Fibroblast of lung (primary cell): ENCODE measurements around the gene LINC01488. TPM values are rescaled to one million over a fixed set of nuclear protein-coding genes. Genes with fewer than 3 reads are reported as not detected.
A peak's percentile ranks its signal among the peaks of the same experiment; 100 is the strongest.

Experiments used
- DNase-seq, 2 donors: peaks; one replicate each; pipeline versions ENCODE4 v3.0.0 to v3.0.0-alpha.2; 2010; ENCODE audit warnings: low read depth in 2 of 2
- H2AFZ ChIP-seq: 2 replicates; pipeline ENCODE4 v1.5.1; 2012; ENCODE audit warnings: low read length, control low read depth, inconsistent platforms
- H3K27ac ChIP-seq: 2 replicates; pipeline ENCODE4 v1.5.1; 2011; ENCODE audit warnings: low read length, control low read depth; ENCODE audit not compliant: insufficient read depth
- H3K27me3 ChIP-seq: 2 replicates; pipeline ENCODE4 v1.5.1; 2011; ENCODE audit warnings: mild to moderate bottlenecking, low read length; ENCODE audit not compliant: control insufficient read depth, insufficient read depth
- H3K36me3 ChIP-seq: 2 replicates; pipeline ENCODE4 v1.5.1; 2011; ENCODE audit warnings: low read length; ENCODE audit not compliant: control insufficient read depth, insufficient read depth
- H3K4me1 ChIP-seq: 2 replicates; pipeline ENCODE4 v1.5.1; 2011; ENCODE audit warnings: low read length; ENCODE audit not compliant: control insufficient read depth, insufficient read depth; ENCODE audit errors: extremely low read depth
- H3K4me2 ChIP-seq: 2 replicates; pipeline ENCODE4 v1.5.1; 2011; ENCODE audit warnings: low read length, control low read depth; ENCODE audit not compliant: insufficient read depth; ENCODE audit errors: extremely low read depth
- H3K4me3 ChIP-seq, 4 experiments: fragments of 200-600 bp in 1 of 4; sonication (generic) in 1 of 4; replicated peaks in 1 of 4; 2 replicates each; pipeline ENCODE4 v1.5.1; 2011 to 2016; ENCODE audit warnings: low read length in 4 of 4, low read depth in 3 of 4, mild to moderate bottlenecking in 3 of 4, control low read depth in 2 of 4, inconsistent platforms in 1 of 4, mixed read lengths in 1 of 4; ENCODE audit not compliant: insufficient read depth in 1 of 4; ENCODE audit errors: control extremely low read depth in 1 of 4
- H3K79me2 ChIP-seq: 2 replicates; pipeline ENCODE4 v1.5.1; 2012; ENCODE audit warnings: mild to moderate bottlenecking, low read length, inconsistent platforms; ENCODE audit not compliant: control insufficient read depth, insufficient read depth
- H3K9ac ChIP-seq: 2 replicates; pipeline ENCODE4 v1.5.1; 2011; ENCODE audit warnings: mild to moderate bottlenecking, low read length, control low read depth; ENCODE audit not compliant: insufficient read depth
- H3K9me3 ChIP-seq: 2 replicates; pipeline ENCODE4 v1.5.1; 2012; ENCODE audit warnings: low read depth, low read length; ENCODE audit not compliant: control insufficient read depth, insufficient read depth
- H4K20me1 ChIP-seq: 2 replicates; pipeline ENCODE4 v1.5.1; 2011; ENCODE audit warnings: low read length; ENCODE audit not compliant: control insufficient read depth, insufficient read depth; ENCODE audit errors: extremely low read depth
- EZH2 ChIP-seq: IDR thresholded peaks from 2 replicates; pipeline ENCODE4 v1.5.1; 2012; ENCODE audit warnings: low read length, control low read depth, mild to moderate bottlenecking; ENCODE audit errors: missing control alignments
- polyA plus RNA-seq, 2 donors: library from polyadenylated mRNA; depleted of rRNA in 1 of 2; stranded (reverse) in 1 of 2; unstranded in 1 of 2; fragments of >200 nt; gene quantifications; 2 replicates each; pipeline ENCODE4 v1.2.1, GENCODE V29; 2011 to 2012; ENCODE audit warnings: missing spikeins in 1 of 2
- total RNA-seq: library from RNA; depleted of rRNA; stranded (reverse); fragments of >200 nt; gene quantifications from 2 replicates; pipeline ENCODE4 v1.2.1, GENCODE V29; 2014
- TF ChIP-seq, protein P1 (sequence below), 2 donors: IDR thresholded peaks in 1 of 2; conservative IDR thresholded peaks in 1 of 2; 1 replicate in 1 of 2; 2 replicates in 1 of 2; pipeline ENCODE4 v1.5.1; 2011 to 2012; ENCODE audit warnings: low read length in 2 of 2, control low read depth in 1 of 2, inconsistent platforms in 1 of 2, low read depth in 1 of 2, mild to moderate bottlenecking in 1 of 2

LINC01488 gene
- total and polyA plus RNA-seq, 2 donors (not counting 1 experiment from before 2014, with no cell fraction given): not detected

DNA sequence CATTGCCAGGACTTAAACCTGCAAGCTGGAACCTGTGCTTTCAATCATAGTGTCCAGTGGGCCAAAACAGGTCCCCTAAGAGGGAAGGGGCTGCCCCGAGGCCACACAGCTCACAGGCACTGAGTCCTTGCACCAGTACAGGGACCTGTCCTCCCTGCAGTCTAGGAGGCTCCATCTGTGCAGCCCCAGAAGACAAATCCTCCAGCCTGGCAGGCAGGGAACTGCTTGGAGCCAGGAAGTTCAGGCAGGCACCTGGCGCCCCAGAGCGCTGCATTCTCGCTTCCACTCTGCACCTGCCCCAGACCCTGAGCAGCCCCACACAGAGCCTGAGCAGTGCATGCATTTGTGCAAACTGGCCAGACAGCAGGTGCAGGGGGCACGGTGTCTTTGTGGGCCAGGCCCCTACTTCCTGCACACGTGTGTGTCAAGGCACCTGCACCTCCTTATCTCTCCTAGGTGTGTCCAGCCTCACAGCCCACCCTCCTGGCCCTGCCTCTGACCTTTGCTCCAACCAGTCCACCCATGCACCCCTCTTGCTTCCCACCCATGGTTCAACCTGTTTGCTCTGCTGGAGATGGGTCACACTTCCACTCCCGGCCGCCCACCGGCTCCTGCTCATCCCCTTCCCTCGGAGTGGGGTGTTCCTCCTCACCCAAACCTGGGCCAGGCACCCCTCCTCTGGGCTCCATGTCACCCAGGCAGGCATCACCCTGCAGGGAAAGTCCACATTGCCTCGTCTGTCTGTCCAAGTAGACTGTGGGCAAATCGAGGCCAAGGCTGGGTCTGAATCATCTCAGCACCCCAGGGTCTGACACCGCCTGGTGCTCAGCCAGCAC is 19.0 kb downstream of the LINC01488 start:
- H3K36me3 ChIP-seq: no peaks in the 10 kb centered on the region
- H3K9ac ChIP-seq: no peak overlapping the region
- no peaks in the 10 kb centered on the region for H3K79me2 ChIP-seq
- no peaks in the 10 kb centered on the region for H4K20me1 ChIP-seq
- H2AFZ ChIP-seq: no peak overlapping the region
- TF ChIP-seq EZH2: no peak
- TF ChIP-seq, protein P1, sequence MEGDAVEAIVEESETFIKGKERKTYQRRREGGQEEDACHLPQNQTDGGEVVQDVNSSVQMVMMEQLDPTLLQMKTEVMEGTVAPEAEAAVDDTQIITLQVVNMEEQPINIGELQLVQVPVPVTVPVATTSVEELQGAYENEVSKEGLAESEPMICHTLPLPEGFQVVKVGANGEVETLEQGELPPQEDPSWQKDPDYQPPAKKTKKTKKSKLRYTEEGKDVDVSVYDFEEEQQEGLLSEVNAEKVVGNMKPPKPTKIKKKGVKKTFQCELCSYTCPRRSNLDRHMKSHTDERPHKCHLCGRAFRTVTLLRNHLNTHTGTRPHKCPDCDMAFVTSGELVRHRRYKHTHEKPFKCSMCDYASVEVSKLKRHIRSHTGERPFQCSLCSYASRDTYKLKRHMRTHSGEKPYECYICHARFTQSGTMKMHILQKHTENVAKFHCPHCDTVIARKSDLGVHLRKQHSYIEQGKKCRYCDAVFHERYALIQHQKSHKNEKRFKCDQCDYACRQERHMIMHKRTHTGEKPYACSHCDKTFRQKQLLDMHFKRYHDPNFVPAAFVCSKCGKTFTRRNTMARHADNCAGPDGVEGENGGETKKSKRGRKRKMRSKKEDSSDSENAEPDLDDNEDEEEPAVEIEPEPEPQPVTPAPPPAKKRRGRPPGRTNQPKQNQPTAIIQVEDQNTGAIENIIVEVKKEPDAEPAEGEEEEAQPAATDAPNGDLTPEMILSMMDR (conservative IDR thresholded peaks at IDR 0.05 in 1 of 2, IDR thresholded peaks at IDR 0.05 in 1 of 2; ENCODE audit: low read depth in 1 of 2, low read length in 2 of 2): no peak
- no peak overlapping the region for H3K4me3 ChIP-seq
- no peaks in the 10 kb centered on the region for H3K27me3 ChIP-seq
- peaks cover 12% of the 10 kb centered on the region for H3K4me1 ChIP-seq
- DNase-seq: peak in 1 of 2 donors; percentile 21
- H3K9me3 ChIP-seq: no peaks in the 10 kb centered on the region
- H3K27ac ChIP-seq: no peak overlapping the region
- no peak overlapping the region for H3K4me2 ChIP-seq

DNA sequence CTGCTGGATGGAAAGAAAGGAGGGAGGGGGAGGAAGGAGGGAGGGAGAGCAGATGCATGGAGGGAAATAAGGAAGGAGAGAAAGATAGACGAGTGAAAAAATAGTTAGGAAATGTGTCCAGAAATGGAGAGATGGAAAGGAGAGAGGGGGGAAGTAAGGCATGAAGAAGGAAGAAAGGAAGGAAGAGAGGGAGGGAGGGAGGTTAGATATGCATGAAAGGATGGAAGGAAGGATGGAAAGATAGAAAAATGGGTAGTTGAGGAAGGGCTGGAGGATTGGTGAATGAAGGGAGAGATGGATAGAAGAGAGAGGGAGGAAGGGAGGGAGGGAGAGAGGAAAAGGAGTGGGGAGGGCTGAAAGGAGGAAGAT is 19.6 kb downstream of the LINC01488 start:
- no peak overlapping the region for H3K27ac ChIP-seq
- no peak for DNase-seq
- H3K4me3 ChIP-seq: no peak overlapping the region
- peaks cover 12% of the 10 kb centered on the region for H3K4me1 ChIP-seq
- TF ChIP-seq EZH2: no peak
- TF ChIP-seq, protein P1 (conservative IDR thresholded peaks at IDR 0.05 in 1 of 2, IDR thresholded peaks at IDR 0.05 in 1 of 2; ENCODE audit: low read depth in 1 of 2, low read length in 2 of 2): no peak
- H3K9ac ChIP-seq: no peak overlapping the region
- no peaks in the 10 kb centered on the region for H4K20me1 ChIP-seq
- H2AFZ ChIP-seq: no peak overlapping the region
- no peaks in the 10 kb centered on the region for H3K79me2 ChIP-seq
- H3K9me3 ChIP-seq: no peaks in the 10 kb centered on the region
- no peaks in the 10 kb centered on the region for H3K36me3 ChIP-seq
- H3K27me3 ChIP-seq: no peaks in the 10 kb centered on the region
- H3K4me2 ChIP-seq: no peak overlapping the region

DNA sequence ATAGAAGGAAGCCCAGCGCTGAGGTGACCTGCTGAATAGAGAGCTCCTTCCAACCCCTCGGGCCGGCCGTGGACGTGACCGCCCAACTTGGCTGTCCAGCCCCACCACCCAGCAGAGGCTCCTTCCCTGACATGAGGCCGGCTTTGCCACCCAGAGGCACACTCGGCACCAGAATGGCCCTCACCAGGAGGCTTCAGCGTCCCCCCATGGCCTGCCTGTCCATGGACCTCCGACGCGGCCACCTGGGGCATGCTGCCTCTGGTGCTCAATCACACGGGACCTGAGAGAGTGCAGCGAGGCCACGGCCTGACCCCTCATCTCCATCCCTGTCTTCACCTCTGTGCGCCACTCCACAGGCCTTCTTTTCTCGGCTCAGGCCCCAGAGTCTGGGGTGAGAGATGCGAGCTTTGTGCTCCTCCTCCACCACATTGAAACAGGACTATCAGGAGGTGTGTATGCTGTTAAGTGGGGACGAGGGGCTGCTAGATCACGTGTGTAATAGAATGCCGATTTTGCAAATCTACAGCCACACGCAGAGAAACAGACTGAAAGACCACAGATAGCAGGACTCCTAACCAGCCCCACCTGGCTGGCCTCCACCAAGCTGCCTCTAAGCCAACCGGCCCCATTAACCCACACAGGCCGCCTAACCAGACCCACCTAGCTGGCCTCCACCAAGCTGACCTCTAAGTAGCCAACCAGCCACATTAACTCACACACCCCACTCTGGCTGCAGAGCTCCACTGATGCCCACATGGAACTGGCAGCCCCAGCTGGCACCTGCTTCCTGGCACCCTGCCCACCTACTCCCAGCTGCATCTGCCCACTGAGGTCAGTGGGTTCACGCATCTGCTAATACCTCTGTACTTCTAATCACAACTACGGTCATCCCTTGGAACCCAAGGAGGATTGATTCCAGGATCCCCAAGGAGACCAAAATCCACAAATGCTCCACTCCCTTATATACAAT is 20.7 kb downstream of the LINC01488 start:
- H3K79me2 ChIP-seq: no peaks in the 10 kb centered on the region
- H3K27ac ChIP-seq: no peak overlapping the region
- no peak for DNase-seq
- H3K4me3 ChIP-seq: no peak overlapping the region
- no peaks in the 10 kb centered on the region for H3K27me3 ChIP-seq
- no peak overlapping the region for H3K4me2 ChIP-seq
- H3K9me3 ChIP-seq: no peaks in the 10 kb centered on the region
- TF ChIP-seq EZH2: no peak
- TF ChIP-seq, protein P1 (conservative IDR thresholded peaks at IDR 0.05 in 1 of 2, IDR thresholded peaks at IDR 0.05 in 1 of 2; ENCODE audit: low read depth in 1 of 2, low read length in 2 of 2): no peak
- H3K4me1 ChIP-seq: peaks cover 5% of the 10 kb centered on the region
- no peaks in the 10 kb centered on the region for H3K36me3 ChIP-seq
- H4K20me1 ChIP-seq: no peaks in the 10 kb centered on the region
- no peak overlapping the region for H3K9ac ChIP-seq
- no peak overlapping the region for H2AFZ ChIP-seq
